Omental fat pad (tissue), 4 donors: ENCODE data around the gene HEY2. TPM values are rescaled to one million over a fixed set of nuclear protein-coding genes. Genes with fewer than 3 reads are reported as not detected.
A peak's percentile ranks its signal among the peaks of the same experiment; 100 is the strongest.

Experiments
- ATAC-seq: fragments of 150-250 bp; one replicate; pipeline ENCODE4 v1.9.1; 2016; ENCODE audit warnings: mild to moderate bottlenecking, moderate library complexity; ENCODE audit not compliant: low FRiP score
- DNase-seq: peaks from one replicate; pipeline ENCODE4 v3.0.0-alpha.2; 2019; ENCODE audit warnings: low spot score
- CTCF ChIP-seq, 3 donors: fragments of 450-650 bp; IDR thresholded peaks; one replicate each; pipeline ENCODE4 v1.5.1; 2016 to 2017; ENCODE audit warnings: antibody characterized with exemption in 3 of 3, mild to moderate bottlenecking in 3 of 3, moderate library complexity in 2 of 3
- total RNA-seq, 4 donors: library from RNA; depleted of rRNA; stranded (reverse); fragments of >200 nt; gene quantifications; one replicate each; pipeline ENCODE4 v1.1.0, GENCODE V29; 2016

HEY2 gene
- total RNA-seq, 4 donors from 2014 or later: 0.24 to 3.2 (median 1.5) TPM

GRCh38 chr6:125749865-125750691 is 646 bp downstream of the HEY2 start:
- no peak for DNase-seq
- ATAC-seq: peak; percentile 9
- TF ChIP-seq CTCF (IDR thresholded peaks at IDR 0.05): no peak

- no peak for DNase-seq
- no peak for ATAC-seq
- no peak for TF ChIP-seq CTCF (IDR thresholded peaks at IDR 0.05)
Measured at GRCh38 chr6:125750692-125751333, 1.4 kb downstream of the HEY2 start.

- no peak for TF ChIP-seq CTCF (IDR thresholded peaks at IDR 0.05)
- no peak for ATAC-seq
- DNase-seq: no peak
Measured at GRCh38 chr6:125751334-125751916, 2.0 kb downstream of the HEY2 start.

- no peak for TF ChIP-seq CTCF (IDR thresholded peaks at IDR 0.05)
- no peak for DNase-seq
- no peak for ATAC-seq
Measured at GRCh38 chr6:125752773-125753172, 3.3 kb downstream of the HEY2 start.

GRCh38 chr6:125753218-125753936 is 3.9 kb downstream of the HEY2 start:
- no peak for DNase-seq
- TF ChIP-seq CTCF (IDR thresholded peaks at IDR 0.05): no peak
- ATAC-seq: no peak

- no peak for ATAC-seq
- no peak for TF ChIP-seq CTCF (IDR thresholded peaks at IDR 0.05)
Measured at GRCh38 chr6:125753937-125754259, 4.5 kb downstream of the HEY2 start.

More at GRCh38 chr6:125753937-125754259, 4.5 kb downstream of the HEY2 start:
- no peak for DNase-seq
